ENCODE results near the gene AHCYL2. TPM values are rescaled to one million over a fixed set of nuclear protein-coding genes. Genes with fewer than 3 reads are reported as not detected.

Gene AHCYL2
- total RNA-seq, 4 donors from 2014 or later = 83.2 to 149 (median 101) TPM

GRCh38 chr7:129266181-129266580 lies 41.4 kb downstream of the AHCYL2 start:
- intact Hi-C loops (cut with DNase I) = no loop called here
- Histone ChIP-seq H3K36me3 (no peaks in the 10 kb centered on the region), H3K9me3 (no peaks in the 10 kb centered on the region), H3K27me3 (no peaks in the 10 kb centered on the region), H3K4me1 (peaks cover 3 to 18% of the 10 kb centered on the region in 2 donors), H3K27ac (no peak overlapping the region), H3K4me3 (replicated peaks in 1 of 3) (no peak overlapping the region)
- TF ChIP-seq, protein P1, sequence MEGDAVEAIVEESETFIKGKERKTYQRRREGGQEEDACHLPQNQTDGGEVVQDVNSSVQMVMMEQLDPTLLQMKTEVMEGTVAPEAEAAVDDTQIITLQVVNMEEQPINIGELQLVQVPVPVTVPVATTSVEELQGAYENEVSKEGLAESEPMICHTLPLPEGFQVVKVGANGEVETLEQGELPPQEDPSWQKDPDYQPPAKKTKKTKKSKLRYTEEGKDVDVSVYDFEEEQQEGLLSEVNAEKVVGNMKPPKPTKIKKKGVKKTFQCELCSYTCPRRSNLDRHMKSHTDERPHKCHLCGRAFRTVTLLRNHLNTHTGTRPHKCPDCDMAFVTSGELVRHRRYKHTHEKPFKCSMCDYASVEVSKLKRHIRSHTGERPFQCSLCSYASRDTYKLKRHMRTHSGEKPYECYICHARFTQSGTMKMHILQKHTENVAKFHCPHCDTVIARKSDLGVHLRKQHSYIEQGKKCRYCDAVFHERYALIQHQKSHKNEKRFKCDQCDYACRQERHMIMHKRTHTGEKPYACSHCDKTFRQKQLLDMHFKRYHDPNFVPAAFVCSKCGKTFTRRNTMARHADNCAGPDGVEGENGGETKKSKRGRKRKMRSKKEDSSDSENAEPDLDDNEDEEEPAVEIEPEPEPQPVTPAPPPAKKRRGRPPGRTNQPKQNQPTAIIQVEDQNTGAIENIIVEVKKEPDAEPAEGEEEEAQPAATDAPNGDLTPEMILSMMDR (IDR thresholded peaks at IDR 0.05) = no peak
- TF ChIP-seq POLR2A (IDR thresholded peaks at IDR 0.05) = no peak
- DNase-seq = no peak
- WGBS, 2 donors = 89 to 92% methylated on average over 6 of the region's 6 CpGs

DNA sequence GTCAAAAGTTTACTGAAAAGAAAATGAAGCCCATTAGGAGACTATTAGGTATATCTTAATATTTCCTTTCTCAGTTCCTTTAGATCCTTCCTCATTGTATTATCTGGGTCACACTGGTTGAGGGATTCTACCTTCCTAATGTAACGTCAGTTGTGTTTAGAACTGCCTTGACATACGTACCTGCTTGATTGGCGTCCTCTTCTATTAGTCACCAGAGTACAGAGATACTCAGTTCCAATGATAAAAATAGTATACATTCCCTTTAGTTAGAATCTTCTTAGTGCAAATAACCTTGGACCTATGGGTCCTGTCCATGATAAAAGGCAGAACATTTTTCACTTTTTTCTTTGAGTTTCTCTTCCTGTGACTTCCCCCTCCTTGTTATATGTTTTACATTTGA lies 45.2 kb downstream of the AHCYL2 start:
- no peaks in the 10 kb centered on the region for H3K9me3 ChIP-seq
- peaks cover 0 to 3% of the 10 kb centered on the region in 2 donors for H3K4me1 ChIP-seq
- intact Hi-C loops (cut with DNase I) = loop anchor here (5.0 kb wide), 1 partner anchor 53 kb away; no protein-coding TSS in a partner anchor
- no peaks in the 10 kb centered on the region for H3K36me3 ChIP-seq
- WGBS, 2 donors = 95 to 98% methylated on average over 3 of the region's 3 CpGs
- DNase-seq = no peak
- no peaks in the 10 kb centered on the region for H3K27me3 ChIP-seq
- H3K4me3 ChIP-seq (replicated peaks in 1 of 3) = no peak overlapping the region
- no peak overlapping the region for H3K27ac ChIP-seq
- TF ChIP-seq, protein P1 (IDR thresholded peaks at IDR 0.05) = no peak

DNA sequence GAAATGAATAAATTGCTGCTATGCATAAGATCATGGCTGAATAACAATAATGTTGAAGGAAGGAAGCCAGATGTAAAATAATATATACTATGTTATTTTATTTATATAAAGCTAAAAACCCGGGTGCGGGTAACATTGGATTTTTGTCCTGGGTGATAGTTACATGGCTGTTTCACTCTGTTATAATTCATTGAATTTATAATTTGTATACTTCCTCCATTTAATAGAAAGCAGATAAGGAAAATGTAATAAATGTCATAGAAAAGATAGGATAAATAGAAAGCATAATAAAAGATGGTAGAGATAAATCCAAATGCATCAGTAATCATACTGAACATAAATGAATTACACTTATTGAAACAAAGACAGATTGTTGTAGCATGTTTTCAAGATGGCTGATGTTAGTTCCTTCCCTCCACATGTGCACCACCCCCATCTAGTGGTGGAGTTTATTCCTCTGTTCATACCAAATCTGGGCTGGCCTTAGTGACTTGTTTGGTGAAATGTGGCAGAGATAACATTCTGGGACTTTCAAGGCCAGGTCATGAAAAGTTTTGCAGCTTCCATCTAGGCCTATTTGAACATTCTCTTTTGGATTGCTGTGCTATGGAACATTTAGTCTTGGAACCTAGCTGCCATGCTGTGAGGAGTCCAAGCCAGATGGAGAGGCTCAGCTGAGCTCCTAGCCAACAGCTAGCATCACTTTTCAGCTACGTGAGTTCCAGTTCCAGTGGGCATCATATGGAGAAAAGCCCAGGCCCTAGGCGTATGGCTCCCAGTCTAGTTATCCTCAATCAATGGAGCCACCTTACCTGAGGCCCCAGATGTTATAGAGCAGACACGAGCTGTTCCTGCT lies 46.9 kb downstream of the AHCYL2 start:
- Histone ChIP-seq H3K27ac (no peak overlapping the region), H3K36me3 (no peaks in the 10 kb centered on the region), H3K27me3 (no peaks in the 10 kb centered on the region), H3K4me1 (no peaks in the 10 kb centered on the region), H3K4me3 (replicated peaks in 1 of 3) (no peak overlapping the region), H3K9me3 (no peaks in the 10 kb centered on the region)
- WGBS, 2 donors = 64 to 74% methylated on average over 5 of the region's 5 CpGs
- DNase-seq = peak; percentile 60 to 66
- intact Hi-C loops (cut with DNase I) = loop anchor here (5.0 kb wide), 1 partner anchor 54 kb away; no protein-coding TSS in a partner anchor
- TF ChIP-seq, protein P1 (IDR thresholded peaks at IDR 0.05) = peak; percentile 43 to 88 (median 76)
- TF ChIP-seq POLR2A (IDR thresholded peaks at IDR 0.05) = no peak

DNA sequence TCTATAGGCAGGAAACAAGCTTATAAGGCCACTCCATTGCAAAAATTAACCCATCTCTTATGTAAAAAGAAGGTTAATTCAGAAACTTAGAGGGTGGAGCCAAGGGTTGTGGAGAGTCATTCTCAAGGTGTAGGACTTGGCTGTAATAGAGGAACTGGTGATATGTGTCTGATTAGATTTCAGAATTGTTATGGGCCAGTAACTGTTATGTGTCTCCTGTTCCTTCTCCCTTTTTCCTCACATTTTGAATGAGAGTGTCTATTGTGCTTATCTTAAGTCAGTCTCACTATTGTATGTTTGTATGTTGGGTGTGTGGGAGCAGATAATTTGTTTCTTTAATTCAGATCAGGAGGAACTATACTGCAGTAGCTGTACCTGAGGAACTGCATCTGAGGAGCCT lies 49.1 kb downstream of the AHCYL2 start:
- H3K9me3 ChIP-seq = no peaks in the 10 kb centered on the region
- H3K4me1 ChIP-seq = no peaks in the 10 kb centered on the region
- intact Hi-C loops (cut with DNase I) = loop anchor here (5.0 kb wide), 1 partner anchor 57 kb away; no protein-coding TSS in a partner anchor
- no peak overlapping the region for H3K27ac ChIP-seq
- no peak for TF ChIP-seq POLR2A (IDR thresholded peaks at IDR 0.05)
- no peak for DNase-seq
- no peaks in the 10 kb centered on the region for H3K36me3 ChIP-seq
- no peak overlapping the region for H3K4me3 ChIP-seq (replicated peaks in 1 of 3)
- no peaks in the 10 kb centered on the region for H3K27me3 ChIP-seq

DNA sequence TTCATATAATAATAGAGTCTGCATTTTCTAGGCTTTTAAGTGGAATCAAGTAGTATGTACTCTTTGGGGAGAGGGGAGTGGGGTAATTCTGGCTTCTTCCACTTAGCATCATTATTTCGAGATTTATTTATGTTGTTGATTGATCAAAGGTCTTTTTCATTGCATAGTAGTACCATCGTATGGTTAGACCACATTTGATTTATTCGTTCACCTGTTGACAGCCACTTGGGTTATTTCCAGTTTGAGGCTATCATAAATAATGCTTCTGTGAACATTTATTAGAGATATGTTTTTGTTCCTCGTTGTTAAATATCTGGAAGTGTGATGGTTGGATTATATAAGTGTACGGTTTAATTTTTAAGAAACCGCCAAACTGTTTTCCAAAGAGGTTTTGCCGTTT lies 52.8 kb downstream of the AHCYL2 start:
- DNase-seq = no peak
- Histone ChIP-seq H3K9me3 (no peaks in the 10 kb centered on the region), H3K27ac (no peak overlapping the region), H3K27me3 (no peaks in the 10 kb centered on the region), H3K36me3 (no peaks in the 10 kb centered on the region), H3K4me1 (no peaks in the 10 kb centered on the region), H3K4me3 (replicated peaks in 1 of 3) (no peak overlapping the region)
- TF ChIP-seq, protein P1 (IDR thresholded peaks at IDR 0.05) = no peak
- 68 to 69% methylated on average over 7 of the region's 7 CpGs for WGBS, 2 donors
- intact Hi-C loops (cut with DNase I) = no loop called here
